GM21526 (cell line): ENCODE results near the gene SAP25.

Source experiments
- ATAC-seq: cut with Tn5 transposase; IDR thresholded peaks from one replicate; pipeline ENCODE4 v1.9.1; 2021; ENCODE audit warnings: moderate library complexity; ENCODE audit not compliant: unreplicated experiment, low FRiP score

SAP25 gene

GRCh38 chr7:100598425-100598824 is 24.7 kb upstream of the SAP25 start:
- ATAC-seq: no peak

- ATAC-seq: no peak
These were observed 21.5 kb upstream of the SAP25 start for GRCh38 chr7:100595188-100595587.

GRCh38 chr7:100591596-100591995 is 17.9 kb upstream of the SAP25 start:
- ATAC-seq: no peak

GRCh38 chr7:100590077-100590737 is 16.5 kb upstream of the SAP25 start:
- no peak for ATAC-seq

GRCh38 chr7:100589341-100589947 is 15.7 kb upstream of the SAP25 start:
- ATAC-seq: no peak

- ATAC-seq: no peak
These were observed 14.7 kb upstream of the SAP25 start for GRCh38 chr7:100588438-100588837.

GRCh38 chr7:100586266-100587025 is 12.7 kb upstream of the SAP25 start, which contains the start of gene FBXO24:
TSS of gene FBXO24 (plus strand) at chr7:100586328. CDS start at chr7:100586626, 298 bp downstream.
- ATAC-seq: peak; percentile 81

GRCh38 chr7:100585511-100586265 is 12.0 kb upstream of the SAP25 start, which contains the start of gene LRCH4:
TSS of gene LRCH4 (minus strand) at chr7:100586129. CDS start at chr7:100586100, 29 bp downstream.
- peak; percentile 24 for ATAC-seq

GRCh38 chr7:100584683-100585510 is 11.2 kb upstream of the SAP25 start:
- no peak for ATAC-seq

- no peak for ATAC-seq
These were observed 10.5 kb upstream of the SAP25 start for GRCh38 chr7:100584054-100584682.

GRCh38 chr7:100583132-100584053 is 9.7 kb upstream of the SAP25 start:
- ATAC-seq: no peak

- no peak for ATAC-seq
These were observed 8.9 kb upstream of the SAP25 start for GRCh38 chr7:100582650-100583049.

GRCh38 chr7:100582041-100582579 is 8.4 kb upstream of the SAP25 start:
- no peak for ATAC-seq

GRCh38 chr7:100580466-100581283 is 7.0 kb upstream of the SAP25 start:
- no peak for ATAC-seq

- no peak for ATAC-seq
These were observed 4.8 kb upstream of the SAP25 start for GRCh38 chr7:100578246-100579183.

- no peak for ATAC-seq
These were observed 3.8 kb upstream of the SAP25 start for GRCh38 chr7:100577507-100577906.
